PC-3 (cell line): ENCODE measurements around the gene TMEM158. TPM values are rescaled to one million over a fixed set of nuclear protein-coding genes. Genes with fewer than 3 reads are reported as not detected.
A peak's percentile ranks its signal among the peaks of the same experiment; 100 is the strongest.

Source experiments
- ATAC-seq: fragments of 200-7000 bp; cut with Tn5 transposase; 2 replicates; pipeline ENCODE4 v1.9.1; 2020; ENCODE audit warnings: mild to moderate bottlenecking, moderate library complexity
- BruUV-seq: library from RNA; stranded (reverse); fragments of 400-500 nt; replicated peaks from 2 replicates; lab custom pipeline; 2021; lab: Mats Ljungman, UMichigan
- CTCF ChIA-PET: fragments of 300-600 bp; sonication (Branson Sonifier 250); formaldehyde crosslinking; loops from one replicate; lab custom pipeline; 2022; ENCODE audit warnings: antibody characterized with exemption; lab: Charles Lee
- POLR2A ChIA-PET: fragments of 300-600 bp; sonication (Branson Sonifier 250); formaldehyde crosslinking; loops from one replicate; lab custom pipeline; 2022; ENCODE audit warnings: antibody characterized with exemption; ENCODE audit not compliant: unreplicated experiment; lab: Charles Lee
- DNase-seq: peaks from one replicate; pipeline ENCODE4 v3.0.0-alpha.2; 2015
- H2AFZ ChIP-seq: fragments of 300-600 bp; sonication (generic); 2 replicates; pipeline ENCODE4 v1.6.0; 2016; ENCODE audit warnings: antibody characterized with exemption, low read length
- H3F3A ChIP-seq: fragments of 300-600 bp; sonication (generic); one replicate; pipeline ENCODE4 v1.6.0; 2017; ENCODE audit warnings: antibody characterized with exemption, low read length, control low read depth, mild to moderate bottlenecking; ENCODE audit not compliant: unreplicated experiment
- H3K27ac ChIP-seq: fragments of 300-600 bp; sonication (generic); 2 replicates; pipeline ENCODE4 v1.5.1; 2016; ENCODE audit warnings: mild to moderate bottlenecking, low read length
- H3K27me3 ChIP-seq: fragments of 300-600 bp; sonication (generic); 2 replicates; pipeline ENCODE4 v1.6.1; 2016; ENCODE audit warnings: low read length, mixed read lengths
- H3K36me3 ChIP-seq: fragments of 300-600 bp; sonication (generic); 2 replicates; pipeline ENCODE4 v1.6.1; 2016; ENCODE audit warnings: low read depth, mixed run types, low read length, mixed read lengths
- H3K4me1 ChIP-seq: fragments of 300-600 bp; sonication (generic); 2 replicates; pipeline ENCODE4 v1.5.1; 2016; ENCODE audit warnings: low read length; ENCODE audit not compliant: insufficient read depth
- H3K4me2 ChIP-seq: fragments of 300-600 bp; sonication (generic); 2 replicates; pipeline ENCODE4 v1.6.0; 2016; ENCODE audit warnings: low read length
- H3K4me3 ChIP-seq: fragments of 300-600 bp; sonication (generic); 2 replicates; pipeline ENCODE4 v1.5.1; 2016; ENCODE audit warnings: mild to moderate bottlenecking, low read length, mixed read lengths
- H3K79me2 ChIP-seq: fragments of 300-600 bp; sonication (generic); 2 replicates; pipeline ENCODE4 v1.6.1; 2017; ENCODE audit warnings: low read length, mixed read lengths
- H3K9ac ChIP-seq: fragments of 300-600 bp; sonication (generic); 2 replicates; pipeline ENCODE4 v1.6.0; 2016; ENCODE audit warnings: mild to moderate bottlenecking, low read length
- H3K9me2 ChIP-seq: fragments of 300-600 bp; sonication (generic); replicated peaks from 2 replicates; pipeline ENCODE4 v1.6.1; 2016; ENCODE audit warnings: mixed run types, low read length, mixed read lengths
- H3K9me3 ChIP-seq: fragments of 300-600 bp; sonication (generic); 2 replicates; pipeline ENCODE4 v1.6.1; 2016; ENCODE audit warnings: low read length, mixed read lengths
- H4K20me1 ChIP-seq: fragments of 300-600 bp; sonication (generic); 2 replicates; pipeline ENCODE4 v1.6.1; 2016; ENCODE audit warnings: low read length, mixed read lengths
- EZH2 ChIP-seq: fragments of 300-600 bp; sonication (generic); IDR thresholded peaks from one replicate; pipeline ENCODE4 v1.6.1; 2017; ENCODE audit warnings: antibody characterized with exemption, mild to moderate bottlenecking, low read length; ENCODE audit not compliant: unreplicated experiment
- EZH2phosphoT487 ChIP-seq: fragments of 300-600 bp; sonication (generic); IDR thresholded peaks from 2 replicates; pipeline ENCODE4 v1.6.1; 2018; ENCODE audit warnings: mild to moderate bottlenecking, antibody characterized with exemption, low read length, borderline replicate concordance
- intact Hi-C: fragments of 100-400 bp; cut with micrococcal nuclease; formaldehyde crosslinking; loops from 2 replicates; pipeline ENCODE4 v1.9.0; 2023
- total RNA-seq: library from RNA; depleted of rRNA; stranded (reverse); fragments of >200 nt; gene quantifications from 2 replicates; pipeline ENCODE4 v1.2.3, GENCODE V29; 2014
- TF ChIP-seq, protein P1 (sequence below): fragments of 300-600 bp; sonication (generic); conservative IDR thresholded peaks from 2 replicates; pipeline ENCODE4 v1.5.1; 2017; ENCODE audit warnings: antibody characterized with exemption, low read depth, mild to moderate bottlenecking, low read length

TMEM158 gene
- total RNA-seq, 1 experiment from 2014 or later, result 82.9 TPM

DNA sequence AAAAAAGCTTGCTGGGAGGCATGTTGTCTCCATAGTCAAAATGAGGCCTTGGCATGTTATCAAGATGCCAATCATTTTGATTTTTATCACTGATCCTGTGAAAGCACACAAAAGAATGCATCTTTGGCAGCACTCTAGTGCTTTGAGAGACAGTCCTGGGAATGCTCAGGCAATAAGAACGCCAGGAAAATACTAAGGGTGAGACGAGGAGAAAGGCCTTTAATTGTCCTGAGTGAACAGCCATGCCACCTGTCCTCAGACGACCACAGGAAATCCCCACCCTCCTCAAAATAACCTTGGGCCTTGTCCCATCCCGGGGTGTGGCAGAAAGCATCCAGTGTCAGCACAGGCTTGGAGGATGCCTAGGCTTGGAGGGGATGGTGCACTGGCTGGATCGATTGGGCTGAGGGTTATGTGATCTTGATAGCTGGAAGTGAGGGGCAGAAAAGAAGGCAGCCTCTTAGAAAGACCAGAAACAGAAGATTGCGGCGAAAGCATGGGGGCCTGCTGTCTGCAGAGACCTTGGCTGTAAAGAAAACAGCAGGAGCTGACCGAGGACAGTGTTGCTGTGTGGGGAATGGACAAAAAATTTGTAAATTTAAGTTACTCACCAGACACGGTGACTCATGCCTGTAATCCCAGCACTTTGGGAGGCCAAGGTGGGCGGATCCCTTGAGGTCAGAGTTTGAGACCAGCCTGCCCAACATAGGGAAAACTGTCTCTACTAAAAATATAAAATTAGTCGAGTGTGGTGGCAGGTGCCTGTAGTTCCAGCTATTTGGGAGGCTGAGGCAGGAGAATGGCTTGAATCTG is 7.3 kb downstream of the TMEM158 start:
- ChIA-PET POLR2A (no interaction called here), CTCF (interaction anchor here (0.7 to 1.5 kb wide), 4 partner anchors 64 to 204 kb away, joined by 3 to 10 read pairs (median 4); no protein-coding TSS in a partner anchor)
- ATAC-seq, result peak; percentile 77
- H3F3A ChIP-seq, result peaks cover 7% of the 10 kb centered on the region
- no peaks in the 10 kb centered on the region for H3K27me3 ChIP-seq
- H4K20me1 ChIP-seq, result peaks cover 6% of the 10 kb centered on the region; the same call in 1 of the 2 replicates
- no peaks in the 10 kb centered on the region for H3K9me2 ChIP-seq
- peaks cover 26% of the 10 kb centered on the region for H3K79me2 ChIP-seq
- no TSS peak for BruUV-seq
- H3K9ac ChIP-seq, result peak overlapping the region; percentile 20
- intact Hi-C loops, result loop anchor here (5.0 kb wide), 1 partner anchor 449 kb away; no protein-coding TSS in a partner anchor
- H3K4me1 ChIP-seq, result peaks cover 33% of the 10 kb centered on the region
- H3K4me3 ChIP-seq, result peak overlapping the region; percentile 27
- no peak for TF ChIP-seq EZH2
- TF ChIP-seq EZH2phosphoT487, result no peak
- TF ChIP-seq, protein P1, sequence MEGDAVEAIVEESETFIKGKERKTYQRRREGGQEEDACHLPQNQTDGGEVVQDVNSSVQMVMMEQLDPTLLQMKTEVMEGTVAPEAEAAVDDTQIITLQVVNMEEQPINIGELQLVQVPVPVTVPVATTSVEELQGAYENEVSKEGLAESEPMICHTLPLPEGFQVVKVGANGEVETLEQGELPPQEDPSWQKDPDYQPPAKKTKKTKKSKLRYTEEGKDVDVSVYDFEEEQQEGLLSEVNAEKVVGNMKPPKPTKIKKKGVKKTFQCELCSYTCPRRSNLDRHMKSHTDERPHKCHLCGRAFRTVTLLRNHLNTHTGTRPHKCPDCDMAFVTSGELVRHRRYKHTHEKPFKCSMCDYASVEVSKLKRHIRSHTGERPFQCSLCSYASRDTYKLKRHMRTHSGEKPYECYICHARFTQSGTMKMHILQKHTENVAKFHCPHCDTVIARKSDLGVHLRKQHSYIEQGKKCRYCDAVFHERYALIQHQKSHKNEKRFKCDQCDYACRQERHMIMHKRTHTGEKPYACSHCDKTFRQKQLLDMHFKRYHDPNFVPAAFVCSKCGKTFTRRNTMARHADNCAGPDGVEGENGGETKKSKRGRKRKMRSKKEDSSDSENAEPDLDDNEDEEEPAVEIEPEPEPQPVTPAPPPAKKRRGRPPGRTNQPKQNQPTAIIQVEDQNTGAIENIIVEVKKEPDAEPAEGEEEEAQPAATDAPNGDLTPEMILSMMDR, result no peak
- H3K27ac ChIP-seq, result peak overlapping the region; percentile 75
- peak overlapping the region; percentile 49; the same call in 1 of the 2 replicates for H2AFZ ChIP-seq
- no peaks in the 10 kb centered on the region for H3K36me3 ChIP-seq
- H3K4me2 ChIP-seq, result peak overlapping the region; percentile 81
- peak; percentile 86 for DNase-seq
- H3K9me3 ChIP-seq, result no peaks in the 10 kb centered on the region

DNA sequence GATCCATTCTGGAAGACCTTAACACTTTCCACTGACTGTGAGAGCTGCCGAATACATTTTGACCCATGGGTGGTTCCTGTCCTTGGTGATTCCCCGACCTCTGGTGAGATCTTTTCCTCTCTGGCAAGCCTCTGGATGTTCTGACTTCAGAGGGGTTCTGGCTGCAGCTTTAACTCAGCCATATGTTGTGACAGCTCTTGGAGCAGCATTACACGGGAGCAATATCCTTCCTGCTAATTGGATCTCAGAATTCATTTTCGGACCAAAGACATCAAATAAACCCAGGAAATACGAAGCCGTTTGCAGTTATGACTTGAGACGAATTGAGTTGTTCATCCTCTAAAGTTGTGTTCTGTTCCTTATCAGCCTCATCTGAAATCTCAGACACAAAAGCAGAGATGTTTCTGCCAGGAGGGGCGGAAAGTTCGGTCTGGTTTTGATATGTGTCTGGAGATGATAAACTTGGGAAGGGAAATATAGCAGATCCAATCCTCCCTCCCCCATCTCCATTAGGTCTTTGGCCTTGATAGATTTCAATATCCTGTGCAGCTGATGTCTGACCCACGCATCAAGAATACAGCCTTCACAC is 10.0 kb downstream of the TMEM158 start:
- H3K27ac ChIP-seq, result no peak overlapping the region
- no peaks in the 10 kb centered on the region for H3K9me2 ChIP-seq
- peaks cover 7% of the 10 kb centered on the region for H3F3A ChIP-seq
- H3K9ac ChIP-seq, result no peak overlapping the region
- no peaks in the 10 kb centered on the region for H3K27me3 ChIP-seq
- DNase-seq (no peak), ATAC-seq (no peak)
- no TSS peak for BruUV-seq
- 0 out of 2 replicates have a peak, but pooled peaks cover 4% of the 10 kb centered on the region for H3K79me2 ChIP-seq
- no peaks in the 10 kb centered on the region for H3K36me3 ChIP-seq
- H3K9me3 ChIP-seq, result no peaks in the 10 kb centered on the region
- intact Hi-C loops, result loop anchor here (5.0 kb wide), 1 partner anchor 451 kb away; no protein-coding TSS in a partner anchor
- H3K4me3 ChIP-seq, result no peak overlapping the region
- CTCF ChIA-PET, result no interaction called here
- no peak overlapping the region for H2AFZ ChIP-seq
- H3K4me2 ChIP-seq, result no peak overlapping the region
- H3K4me1 ChIP-seq, result peaks cover 19% of the 10 kb centered on the region
- TF ChIP-seq, protein P1, result no peak
- TF ChIP-seq EZH2 (no peak), EZH2phosphoT487 (no peak)
- no peaks in the 10 kb centered on the region for H4K20me1 ChIP-seq
- POLR2A ChIA-PET, result no interaction called here
